Pancreas (tissue), 10 donors: Measurements from ENCODE around the gene C6orf132. TPM values are rescaled to one million over a fixed set of nuclear protein-coding genes. Genes with fewer than 3 reads are reported as not detected.

Experiments used
- ATAC-seq, 4 donors: fragments of 200-7000 bp; cut with Tn5 transposase; one replicate each; pipeline versions ENCODE4 v1.8.0 to v1.9.1; 2020; ENCODE audit warnings: mild to moderate bottlenecking in 4 of 4, moderate library complexity in 4 of 4
- DNase-seq, 6 donors: peaks; one replicate each; pipeline ENCODE4 v3.0.0-alpha.2; 2020
- FAIRE-seq: peaks from 2 replicates; lab custom pipeline; 2012; peaks lifted over from hg19 to GRCh38; lab: Jason Lieb, UNC
- H3K27ac ChIP-seq, 4 donors: fragments of 200-600 bp; sonication (generic); 1 replicate in 3 of 4; 2 replicates in 1 of 4; pipeline versions ENCODE4 v1.5.0 to v1.8.0; 2020
- H3K27me3 ChIP-seq, 4 donors: fragments of 200-600 bp; one replicate each; pipeline ENCODE4 v1.8.0; 2021
- H3K36me3 ChIP-seq, 3 donors: fragments of 200-600 bp; sonication (generic) in 1 of 3; one replicate each; pipeline versions ENCODE4 v1.5.0 to v1.8.0; 2020 to 2021
- H3K4me1 ChIP-seq, 3 donors: fragments of 200-600 bp; one replicate each; pipeline ENCODE4 v1.8.0; 2021
- H3K4me3 ChIP-seq, 4 donors: fragments of 200-600 bp; sonication (generic) in 2 of 4; one replicate each; pipeline versions ENCODE4 v1.5.0 to v1.8.0; 2020 to 2021
- H3K9me3 ChIP-seq, 4 donors: fragments of 200-600 bp; one replicate each; pipeline ENCODE4 v1.8.0; 2021
- WGBS, 2 donors: extraction: QIAGEN DNeasy Blood & Tissue Kit; methylation state at CpG; one replicate each; pipeline ENCODE4 v1.1.7; 2013; 5-methylcytosine and 5-hydroxymethylcytosine counted together
- intact Hi-C, 3 donors: fragments of 100-400 bp; cut with DNase I; formaldehyde crosslinking; loops; one replicate each; pipeline versions ENCODE4 v1.11.1 to v1.14.2; 2022
- polyA plus RNA-seq, 2 donors: library from polyadenylated mRNA; stranded (reverse); fragments of 200-250 nt; gene quantifications; one replicate each; pipeline ENCODE4 v1.2.3, GENCODE V29; 2013
- total RNA-seq, 6 donors: library from RNA; stranded (reverse); fragmentation: NEBNext Ultra II Directional in 4 of 6; extraction: Animal tissue kit (Norgen Biotek cat#: 25700) in 4 of 6; gene quantifications; one replicate each; pipeline versions ENCODE4 v1.2.1 to v1.2.4, GENCODE V29; 2021 to 2023
- TF ChIP-seq, protein P1 (sequence below), 4 donors: fragments of 200-600 bp; sonication (generic) in 3 of 4; IDR thresholded peaks; one replicate each; pipeline versions ENCODE4 v1.5.0 to v1.8.0; 2021; ENCODE audit warnings: antibody characterized with exemption in 4 of 4
- donor health status: healthy with polysubstance abuse.
- donor health status: DM: no; HTN: no; CAD: no; lungs with moderate emphysema.
- donor health status: DM: no; HTN: no; CAD: no.
- donor health status: control.
- donor health status: control.
- donor health status: Bipolar disorder and iron deficiency.
- donor health status: DM: yes; HTN: yes; CAD: no.
- donor health status: DM: no; HTN: no; CAD: no.
- donor health status: DM: no; HTN: no; CAD: no.
- donor health status: DM: yes; HTN: yes; CAD: no.

C6orf132 gene
- total and polyA plus RNA-seq, 8 donors = 6.1 to 21.6 (median 15.5) TPM

DNA sequence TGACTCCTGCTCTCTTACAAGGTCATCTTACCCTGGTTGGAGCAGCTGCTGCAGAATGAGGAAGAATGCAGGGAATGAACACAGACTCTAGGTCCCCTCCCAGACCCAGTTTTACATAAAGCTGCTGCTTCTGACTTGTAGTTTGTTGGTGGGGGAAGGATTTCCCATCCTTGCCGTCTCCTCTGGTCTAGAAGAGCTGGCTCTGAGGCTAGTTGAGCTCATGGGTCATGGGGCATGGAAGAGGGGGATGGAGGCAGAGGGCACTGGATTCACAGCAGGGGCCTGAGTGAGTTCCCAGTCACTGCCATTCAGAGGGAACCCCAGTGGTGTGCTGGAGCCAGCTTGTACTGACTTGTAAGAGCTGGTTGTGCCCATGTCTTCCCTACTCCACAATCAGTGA is 21.6 kb upstream of the C6orf132 start:
- 63 to 65% methylated on average over 1 of the region's 1 CpG for WGBS, 2 donors
- no peaks in the 10 kb centered on the region for H3K4me1 ChIP-seq
- DNase-seq (no peak), ATAC-seq (no peak), FAIRE-seq (no peak)
- TF ChIP-seq, protein P1, sequence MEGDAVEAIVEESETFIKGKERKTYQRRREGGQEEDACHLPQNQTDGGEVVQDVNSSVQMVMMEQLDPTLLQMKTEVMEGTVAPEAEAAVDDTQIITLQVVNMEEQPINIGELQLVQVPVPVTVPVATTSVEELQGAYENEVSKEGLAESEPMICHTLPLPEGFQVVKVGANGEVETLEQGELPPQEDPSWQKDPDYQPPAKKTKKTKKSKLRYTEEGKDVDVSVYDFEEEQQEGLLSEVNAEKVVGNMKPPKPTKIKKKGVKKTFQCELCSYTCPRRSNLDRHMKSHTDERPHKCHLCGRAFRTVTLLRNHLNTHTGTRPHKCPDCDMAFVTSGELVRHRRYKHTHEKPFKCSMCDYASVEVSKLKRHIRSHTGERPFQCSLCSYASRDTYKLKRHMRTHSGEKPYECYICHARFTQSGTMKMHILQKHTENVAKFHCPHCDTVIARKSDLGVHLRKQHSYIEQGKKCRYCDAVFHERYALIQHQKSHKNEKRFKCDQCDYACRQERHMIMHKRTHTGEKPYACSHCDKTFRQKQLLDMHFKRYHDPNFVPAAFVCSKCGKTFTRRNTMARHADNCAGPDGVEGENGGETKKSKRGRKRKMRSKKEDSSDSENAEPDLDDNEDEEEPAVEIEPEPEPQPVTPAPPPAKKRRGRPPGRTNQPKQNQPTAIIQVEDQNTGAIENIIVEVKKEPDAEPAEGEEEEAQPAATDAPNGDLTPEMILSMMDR (IDR thresholded peaks at IDR 0.05) = no peak
- H3K4me3 ChIP-seq = no peak overlapping the region
- no peak overlapping the region for H3K27ac ChIP-seq
- no peaks in the 10 kb centered on the region for H3K36me3 ChIP-seq
- intact Hi-C loops = loop anchor here in 1 of 3 donors (10.0 kb wide), 1 partner anchor 89 kb away; no protein-coding TSS in a partner anchor
- no peaks in the 10 kb centered on the region for H3K9me3 ChIP-seq
- H3K27me3 ChIP-seq = no peaks in the 10 kb centered on the region

DNA sequence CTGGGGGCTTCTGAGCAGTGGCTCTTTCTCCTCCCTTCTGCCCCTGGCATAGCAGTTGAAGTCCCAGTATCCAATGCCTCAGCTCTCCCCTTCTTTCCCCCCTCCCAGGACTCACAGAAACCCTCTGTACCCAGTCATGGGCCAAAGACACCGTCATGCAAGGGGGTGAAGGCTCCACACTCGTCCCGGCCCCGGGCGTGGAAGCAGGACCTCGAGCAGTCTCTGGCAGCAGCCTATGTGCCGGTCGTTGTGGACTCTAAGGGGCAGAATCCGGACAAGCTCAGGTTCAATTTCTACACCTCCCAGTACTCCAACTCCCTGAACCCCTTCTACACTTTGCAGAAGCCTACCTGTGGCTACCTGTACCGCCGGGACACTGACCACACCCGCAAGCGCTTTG is 20.4 kb upstream of the C6orf132 start:
- no peaks in the 10 kb centered on the region for H3K4me1 ChIP-seq
- intact Hi-C loops = loop anchor here in 1 of 3 donors (10.0 kb wide), 1 partner anchor 88 kb away; no protein-coding TSS in a partner anchor
- TF ChIP-seq, protein P1 (IDR thresholded peaks at IDR 0.05) = no peak
- WGBS, 2 donors = 80 to 91% methylated on average over 13 of the region's 13 CpGs
- H3K4me3 ChIP-seq = no peak overlapping the region
- no peaks in the 10 kb centered on the region for H3K9me3 ChIP-seq
- ATAC-seq (no peak), DNase-seq (no peak), FAIRE-seq (no peak)
- no peak overlapping the region for H3K27ac ChIP-seq
- H3K27me3 ChIP-seq = no peaks in the 10 kb centered on the region
- no peaks in the 10 kb centered on the region for H3K36me3 ChIP-seq

DNA sequence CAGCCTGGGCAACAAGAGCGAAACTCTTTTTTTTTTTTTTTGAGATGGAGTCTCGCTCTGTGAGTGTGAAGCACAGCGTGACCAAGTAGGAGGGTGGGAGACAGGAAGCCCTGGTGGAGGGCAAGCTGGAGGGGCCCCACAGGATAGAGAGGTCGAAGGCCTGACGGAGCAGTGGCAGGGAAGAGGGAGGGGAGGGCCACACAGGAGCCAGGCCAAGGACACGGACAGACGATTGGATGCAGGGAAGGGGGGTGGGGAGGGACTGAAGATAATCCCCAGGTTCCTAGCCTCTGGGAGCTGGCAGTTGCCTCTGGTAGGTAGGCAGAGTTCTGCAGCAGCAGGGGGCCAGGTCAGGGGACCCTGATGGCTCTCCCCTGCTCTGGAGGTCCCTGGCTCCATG is 20.0 kb upstream of the C6orf132 start:
- no peaks in the 10 kb centered on the region for H3K36me3 ChIP-seq
- WGBS, 2 donors = 48 to 53% methylated on average over 7 of the region's 7 CpGs
- FAIRE-seq = no peak
- no peak for DNase-seq
- H3K9me3 ChIP-seq = no peaks in the 10 kb centered on the region
- ATAC-seq = no peak
- H3K27ac ChIP-seq = no peak overlapping the region
- H3K4me1 ChIP-seq = no peaks in the 10 kb centered on the region
- TF ChIP-seq, protein P1 (IDR thresholded peaks at IDR 0.05) = no peak
- intact Hi-C loops = loop anchor here in 1 of 3 donors (10.0 kb wide), 1 partner anchor 88 kb away; no protein-coding TSS in a partner anchor
- H3K4me3 ChIP-seq = no peak overlapping the region
- no peaks in the 10 kb centered on the region for H3K27me3 ChIP-seq

DNA sequence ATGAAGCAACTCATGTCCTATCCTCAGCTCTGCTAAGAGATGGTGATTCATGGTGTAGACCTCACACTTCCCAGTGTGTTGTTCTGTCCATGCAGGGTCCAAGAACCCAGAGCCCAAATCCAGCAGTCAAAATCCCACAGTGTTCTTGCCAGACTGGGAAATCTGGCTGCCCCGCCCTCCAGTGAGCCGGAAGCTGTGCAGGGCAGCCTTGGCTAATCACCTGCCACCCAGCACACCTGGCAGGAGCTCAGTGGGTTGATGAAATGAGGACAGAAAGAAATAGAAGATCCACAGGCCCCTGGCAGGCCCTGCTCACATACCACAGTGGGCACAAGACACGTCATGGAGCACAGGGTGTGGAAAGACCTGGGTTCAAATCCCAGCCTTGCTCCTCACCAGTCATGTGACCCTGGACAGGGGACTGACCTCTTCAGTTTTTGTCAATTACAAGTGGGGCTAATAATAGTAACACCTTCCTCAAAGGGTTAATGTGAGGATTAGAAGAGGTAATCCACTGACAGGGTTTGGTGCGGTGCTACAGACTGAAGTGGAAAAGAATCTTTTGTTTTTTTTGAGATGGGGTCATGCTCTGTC is 17.1 kb upstream of the C6orf132 start:
- TF ChIP-seq, protein P1 (IDR thresholded peaks at IDR 0.05) = no peak
- DNase-seq (no peak), FAIRE-seq (no peak), ATAC-seq (peak in 1 of 4 donors; percentile 32)
- no peak overlapping the region for H3K4me3 ChIP-seq
- no peaks in the 10 kb centered on the region for H3K36me3 ChIP-seq
- no peaks in the 10 kb centered on the region for H3K9me3 ChIP-seq
- no peaks in the 10 kb centered on the region for H3K4me1 ChIP-seq
- H3K27ac ChIP-seq = no peak overlapping the region
- WGBS, 2 donors = 50 to 52% methylated on average over 4 of the region's 4 CpGs
- H3K27me3 ChIP-seq = no peaks in the 10 kb centered on the region
- intact Hi-C loops = loop anchor here in 1 of 3 donors (10.0 kb wide), 1 partner anchor 85 kb away; no protein-coding TSS in a partner anchor

DNA sequence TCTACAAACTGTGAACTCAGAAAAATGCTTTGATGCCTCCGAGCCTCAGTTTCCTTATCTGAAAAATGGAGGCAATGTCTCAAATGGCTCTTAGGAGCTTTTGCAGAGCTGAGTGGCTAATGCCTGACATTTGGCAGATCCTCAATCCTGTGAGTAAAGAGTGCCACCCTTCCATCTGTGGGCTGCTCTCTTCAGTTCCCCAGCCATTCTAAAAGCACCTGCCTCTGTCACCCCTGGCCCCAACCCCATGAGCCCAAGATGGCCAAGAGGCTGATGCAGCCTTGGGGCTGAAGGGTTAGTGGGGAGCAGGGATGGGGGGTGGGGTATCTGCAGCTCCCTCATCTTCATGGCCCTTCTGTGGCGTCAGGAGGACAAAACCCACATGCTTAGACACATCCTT is 16.2 kb upstream of the C6orf132 start:
- Histone ChIP-seq H3K9me3 (no peaks in the 10 kb centered on the region), H3K36me3 (no peaks in the 10 kb centered on the region), H3K4me3 (no peak overlapping the region), H3K27ac (no peak overlapping the region), H3K4me1 (no peaks in the 10 kb centered on the region), H3K27me3 (no peaks in the 10 kb centered on the region)
- intact Hi-C loops = no loop called here
- DNase-seq = no peak
- no peak for ATAC-seq
- 73 to 75% methylated on average over 2 of the region's 2 CpGs for WGBS, 2 donors
- FAIRE-seq = no peak
- TF ChIP-seq, protein P1 (IDR thresholded peaks at IDR 0.05) = no peak
